GM10248 (cell line): ENCODE data around the gene RANBP2.

ENCODE experiments used
- CTCF ChIA-PET: fragments of 300-600 bp; sonication (Branson Sonifier 250); formaldehyde crosslinking; extraction: SDS; loops from one replicate; lab custom pipeline; 2021; ENCODE audit warnings: antibody characterized with exemption; lab: Yijun Ruan, JAX
- POLR2A ChIA-PET: fragments of 350-650 bp; sonication (Branson Sonifier 250); formaldehyde crosslinking; extraction: SDS; loops from one replicate; lab custom pipeline; 2020; ENCODE audit warnings: antibody characterized with exemption; lab: Yijun Ruan, JAX
- DNase-seq: peaks from one replicate; pipeline ENCODE4 v3.0.0; 2012; ENCODE audit errors: extremely low spot score
- TF ChIP-seq, protein P1 (sequence below): IDR thresholded peaks from 2 replicates; pipeline ENCODE4 v1.5.1; 2012; ENCODE audit warnings: mild to moderate bottlenecking, low read depth; ENCODE audit errors: extremely low read depth, missing control alignments, control extremely low read depth

Gene RANBP2

DNA sequence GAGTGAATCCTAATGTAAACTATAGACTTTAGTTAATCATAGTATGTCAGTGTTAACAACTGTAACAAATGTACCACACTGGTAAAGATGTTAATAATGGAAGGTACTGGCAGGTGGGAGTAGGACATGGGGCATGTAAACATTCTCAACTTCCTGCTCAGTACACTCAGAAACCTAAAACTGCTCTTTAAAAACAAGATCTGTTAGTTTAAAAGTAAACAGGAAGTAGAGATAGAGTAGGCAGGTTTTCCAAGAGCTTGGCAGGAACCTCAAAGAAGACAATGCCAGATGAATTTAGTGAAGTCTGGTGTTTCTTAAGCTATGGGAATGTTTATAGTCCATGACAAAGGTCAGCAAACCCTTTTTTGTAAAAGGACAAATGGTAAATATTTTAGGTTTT, 113.9 kb downstream of the RANBP2 start:
- no peak for DNase-seq
- ChIA-PET POLR2A (no interaction called here), CTCF (interaction anchor here (1.6 kb wide), 1 partner anchor 31 kb away, joined by 4 read pairs; no protein-coding TSS in a partner anchor)
- TF ChIP-seq, protein P1, sequence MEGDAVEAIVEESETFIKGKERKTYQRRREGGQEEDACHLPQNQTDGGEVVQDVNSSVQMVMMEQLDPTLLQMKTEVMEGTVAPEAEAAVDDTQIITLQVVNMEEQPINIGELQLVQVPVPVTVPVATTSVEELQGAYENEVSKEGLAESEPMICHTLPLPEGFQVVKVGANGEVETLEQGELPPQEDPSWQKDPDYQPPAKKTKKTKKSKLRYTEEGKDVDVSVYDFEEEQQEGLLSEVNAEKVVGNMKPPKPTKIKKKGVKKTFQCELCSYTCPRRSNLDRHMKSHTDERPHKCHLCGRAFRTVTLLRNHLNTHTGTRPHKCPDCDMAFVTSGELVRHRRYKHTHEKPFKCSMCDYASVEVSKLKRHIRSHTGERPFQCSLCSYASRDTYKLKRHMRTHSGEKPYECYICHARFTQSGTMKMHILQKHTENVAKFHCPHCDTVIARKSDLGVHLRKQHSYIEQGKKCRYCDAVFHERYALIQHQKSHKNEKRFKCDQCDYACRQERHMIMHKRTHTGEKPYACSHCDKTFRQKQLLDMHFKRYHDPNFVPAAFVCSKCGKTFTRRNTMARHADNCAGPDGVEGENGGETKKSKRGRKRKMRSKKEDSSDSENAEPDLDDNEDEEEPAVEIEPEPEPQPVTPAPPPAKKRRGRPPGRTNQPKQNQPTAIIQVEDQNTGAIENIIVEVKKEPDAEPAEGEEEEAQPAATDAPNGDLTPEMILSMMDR, result no peak

DNA sequence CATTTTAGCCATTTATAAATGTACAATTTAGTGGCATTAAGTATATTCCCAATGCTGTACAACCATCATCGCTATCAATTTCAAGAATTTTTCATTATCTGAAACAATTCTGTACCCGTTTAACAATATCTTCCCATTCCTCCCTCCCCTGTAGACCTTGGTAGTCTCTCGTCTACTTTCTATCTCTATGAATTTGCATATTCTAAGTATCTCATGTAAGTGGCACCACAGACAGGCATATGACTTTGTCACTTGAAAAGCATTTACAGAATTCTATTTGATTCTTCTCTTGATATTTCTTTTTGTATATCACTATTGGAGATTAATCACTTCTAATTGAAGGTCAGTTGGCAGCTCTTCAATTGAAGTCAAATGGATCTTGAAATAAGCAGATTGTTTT, 115.3 kb downstream of the RANBP2 start:
- TF ChIP-seq, protein P1, result no peak
- CTCF ChIA-PET, result interaction anchor here (1.4 kb wide), 1 partner anchor 11 kb away, joined by 5 read pairs; no protein-coding TSS in a partner anchor
- POLR2A ChIA-PET, result no interaction called here
- no peak for DNase-seq

DNA sequence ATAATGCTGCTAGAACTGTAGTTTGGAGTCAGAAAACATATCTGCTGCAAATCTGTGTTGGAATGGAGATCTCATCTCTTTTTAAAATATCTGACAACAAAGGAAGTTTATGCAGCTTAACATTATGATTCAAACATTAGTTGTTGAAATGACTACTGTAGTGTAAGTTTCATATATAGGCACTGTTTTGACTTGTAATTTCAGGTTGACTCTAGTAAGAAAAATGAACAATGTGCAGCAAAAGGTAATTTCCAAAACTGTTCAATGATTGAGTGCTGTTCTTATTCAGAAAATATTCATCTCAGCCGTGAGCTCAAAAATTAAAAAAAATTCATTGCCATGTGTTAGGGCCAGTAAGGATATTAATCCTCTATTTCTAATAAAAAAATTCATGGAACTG, 115.8 kb downstream of the RANBP2 start:
- CTCF ChIA-PET, result interaction anchor here (1.4 kb wide), 1 partner anchor 11 kb away, joined by 5 read pairs; no protein-coding TSS in a partner anchor

More for the DNA sequence above, 115.8 kb downstream of the RANBP2 start:
- POLR2A ChIA-PET, result no interaction called here
- TF ChIP-seq, protein P1, result no peak
- no peak for DNase-seq
